Suppressor macrophage (primary cell): ENCODE data around the gene PIGW.
"Not testable (repeated sequence)": the region's sequence is repeated elsewhere in the genome, so short reads cannot be mapped to it uniquely, and the experiment has no call there.

Experiments used
- DNase-seq, 4 experiments: peaks; one replicate each; pipeline ENCODE4 v3.0.0-alpha.2; 2020 to 2022
- total RNA-seq, 17 experiments: gene quantifications; one replicate each; lab custom pipeline; 2026; ENCODE audit warnings: mixed read lengths in 6 of 17, inconsistent platforms in 3 of 17; lab: John Stamatoyannopoulos, UW

Gene PIGW
- 3.9 to 17.8 (median 10.5) reads per million in 17 experiments for total RNA-seq

GRCh38 chr17:36534840-36535668, at the start of gene PIGW, which contains the start of gene MYO19:
Gene PIGW (plus strand): TSS chr17:36534987. CDS start chr17:36537102, 2,115 bp downstream.
Gene MYO19 (minus strand): TSS chr17:36534868. CDS start chr17:36532538, 2,330 bp downstream.
- DNase-seq: peak; percentile 95 to 97 (median 97)

GRCh38 chr17:36485027-36485426, 49.8 kb upstream of the PIGW start:
- DNase-seq: no peak

- DNase-seq: no peak
Measured at GRCh38 chr17:36485805-36486203, 49.0 kb upstream of the PIGW start.

GRCh38 chr17:36486204-36487194, 48.3 kb upstream of the PIGW start, which contains the start of gene ZNHIT3:
Gene ZNHIT3 (plus strand): TSS chr17:36486681. CDS start chr17:36486700, 19 bp downstream.
- peak; percentile 94 to 97 (median 96) for DNase-seq

- no peak for DNase-seq
Measured at GRCh38 chr17:36493956-36494355, 40.8 kb upstream of the PIGW start.

GRCh38 chr17:36494674-36495073, 40.1 kb upstream of the PIGW start:
- no peak for DNase-seq

- DNase-seq: no peak
Measured at GRCh38 chr17:36495076-36495578, 39.7 kb upstream of the PIGW start.

GRCh38 chr17:36496018-36496789, 38.6 kb upstream of the PIGW start:
- no peak for DNase-seq

GRCh38 chr17:36498155-36498554, 36.6 kb upstream of the PIGW start:
- no peak for DNase-seq

GRCh38 chr17:36498560-36499300, 36.1 kb upstream of the PIGW start:
- DNase-seq: no peak

- no peak for DNase-seq
Measured at GRCh38 chr17:36500745-36501225, 34.0 kb upstream of the PIGW start.

- no peak for DNase-seq
Measured at GRCh38 chr17:36501351-36501750, 33.4 kb upstream of the PIGW start.

- no peak for DNase-seq
Measured at GRCh38 chr17:36501963-36502362, 32.8 kb upstream of the PIGW start.

GRCh38 chr17:36503456-36504155, 31.2 kb upstream of the PIGW start:
- no peak for DNase-seq

- DNase-seq: no peak
Measured at GRCh38 chr17:36504156-36504545, 30.6 kb upstream of the PIGW start.

GRCh38 chr17:36505171-36505570, 29.6 kb upstream of the PIGW start:
- no peak for DNase-seq

- DNase-seq: no peak
Measured at GRCh38 chr17:36506249-36506826, 28.4 kb upstream of the PIGW start.

GRCh38 chr17:36506831-36507230, 28.0 kb upstream of the PIGW start:
- DNase-seq: no peak

- DNase-seq: no peak
Measured at GRCh38 chr17:36507266-36507665, 27.5 kb upstream of the PIGW start.

GRCh38 chr17:36508439-36508838, 26.3 kb upstream of the PIGW start:
- DNase-seq: not testable (repeated sequence)
